ENCODE measurements around the gene NT5C3A. TPM values are rescaled to one million over a fixed set of nuclear protein-coding genes. Genes with fewer than 3 reads are reported as not detected.

NT5C3A gene
- total and polyA plus RNA-seq, 2 of the 13 experiments (the other 11 are each of a cell fraction or from before 2014, with no cell fraction given), result 16.9 to 34.0 TPM

GRCh38 chr7:33062782-33063443 is 337 bp upstream of the NT5C3A start (continued):
- peak; percentile 48; the same call in 1 of the 2 replicates for TF ChIP-seq ZGPAT (CRISPR knock-in tag; IDR thresholded peaks at IDR 0.05)
- TF ChIP-seq TEF (CRISPR knock-in tag; IDR thresholded peaks at IDR 0.05), result no peak
- TF ChIP-seq TFE3 (CRISPR knock-in tag; IDR thresholded peaks at IDR 0.05), result no peak
- TF ChIP-seq GMEB1 (CRISPR knock-in tag; IDR thresholded peaks at IDR 0.05; ENCODE audit: borderline replicate concordance), result peak; percentile 92
- TF ChIP-seq PAX8 (CRISPR knock-in tag; IDR thresholded peaks at IDR 0.05; ENCODE audit: borderline replicate concordance), result 0 out of 2 replicates have a peak, but pooled peaks have one; percentile 10
- no peak for TF ChIP-seq RFX3 (CRISPR knock-in tag; IDR thresholded peaks at IDR 0.05)
- peak; percentile 86 for TF ChIP-seq YY1 (IDR thresholded peaks at IDR 0.05; ENCODE audit: insufficient read depth, insufficient replicate concordance, low read depth, low read length)
- TF ChIP-seq TRAFD1 (CRISPR knock-in tag; IDR thresholded peaks at IDR 0.05; ENCODE audit: borderline replicate concordance), result no peak
- TF ChIP-seq ZFP41 (CRISPR knock-in tag; IDR thresholded peaks at IDR 0.05; ENCODE audit: borderline replicate concordance), result 0 out of 2 replicates have a peak, but pooled peaks have one; percentile 23
- no peak for TF ChIP-seq HNF4G (IDR thresholded peaks at IDR 0.05; ENCODE audit: borderline replicate concordance, low read depth, low read length)
- TF ChIP-seq HNF4G (CRISPR knock-in tag; IDR thresholded peaks at IDR 0.05; ENCODE audit: borderline replicate concordance, low read depth), result no peak
- peak; percentile 77; the same call in 1 of the 2 replicates for TF ChIP-seq PAWR (CRISPR knock-in tag; IDR thresholded peaks at IDR 0.05; ENCODE audit: borderline replicate concordance)
- TF ChIP-seq ZNF280B (CRISPR knock-in tag; IDR thresholded peaks at IDR 0.05; ENCODE audit: borderline replicate concordance), result peak; percentile 37; the same call in 1 of the 2 replicates
- no peak for TF ChIP-seq FOXO1 (CRISPR knock-in tag; IDR thresholded peaks at IDR 0.05)
- no peak for TF ChIP-seq STAT5B (CRISPR knock-in tag; IDR thresholded peaks at IDR 0.05)
- peak; percentile 61 for TF ChIP-seq NR2C2 (CRISPR knock-in tag; IDR thresholded peaks at IDR 0.05; ENCODE audit: borderline replicate concordance)
- TF ChIP-seq ZNF121 (CRISPR knock-in tag; IDR thresholded peaks at IDR 0.05), result no peak

Measured in HepG2 (cell line).